ENCODE results near the gene CLDN14. TPM values are rescaled to one million over a fixed set of nuclear protein-coding genes. Genes with fewer than 3 reads are reported as not detected.

The CLDN14 gene
- total RNA-seq, 1 experiment from 2014 or later = not detected

DNA sequence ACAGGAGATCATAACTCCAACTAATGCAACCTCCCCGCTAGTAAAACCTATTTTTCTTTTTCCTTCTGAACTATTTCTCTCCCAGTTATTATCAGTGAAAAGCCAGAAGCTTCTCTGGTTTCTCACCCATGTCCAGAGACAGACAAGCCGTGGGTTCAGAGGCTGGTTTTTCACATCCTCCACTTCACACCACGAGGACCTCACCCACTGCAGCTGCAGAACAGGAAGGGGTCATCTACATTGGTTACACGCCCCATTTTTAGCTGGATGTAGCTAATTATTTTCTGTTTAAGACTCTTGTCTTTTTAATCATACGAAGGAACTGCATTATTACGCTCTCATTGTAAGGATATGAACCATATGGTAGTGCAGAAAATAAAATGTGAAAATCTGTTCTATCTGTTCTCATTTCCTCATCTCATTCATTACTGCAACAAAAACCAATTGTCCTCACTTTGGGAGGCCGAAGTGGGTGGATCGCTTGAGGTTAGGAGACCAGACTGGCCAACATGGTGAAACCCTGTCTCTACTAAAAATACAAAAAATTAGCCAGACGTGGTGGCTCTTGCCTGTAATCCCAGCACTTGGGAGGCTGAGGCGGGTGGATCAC, 39.1 kb upstream of the CLDN14 start:
- no peak for TF ChIP-seq POLR2AphosphoS5 (IDR thresholded peaks at IDR 0.05; ENCODE audit: low read depth, low read length)
- TF ChIP-seq SIN3A (IDR thresholded peaks at IDR 0.05; ENCODE audit: borderline replicate concordance, insufficient read depth, low read depth, low read length) = no peak
- TF ChIP-seq CTCF (IDR thresholded peaks at IDR 0.05) = no peak
- Histone ChIP-seq H3K4me1 (ENCODE audit: control insufficient read depth, insufficient read depth, low read length) (no peaks in the 10 kb centered on the region), H3K27me3 (ENCODE audit: control insufficient read depth, insufficient read depth, low read length) (no peaks in the 10 kb centered on the region), H3K27ac (ENCODE audit: low read length) (no peak overlapping the region), H3K9me3 (ENCODE audit: control insufficient read depth, insufficient read depth, low read depth, low read length) (no peaks in the 10 kb centered on the region), H3K4me3 (ENCODE audit: low read depth in 2 of 2, low read length in 2 of 2) (no peak overlapping the region), H3K36me3 (ENCODE audit: control insufficient read depth, insufficient read depth, low read length) (no peaks in the 10 kb centered on the region)
- DNase-seq (ENCODE audit: low read depth, low spot score) (no peak), ATAC-seq (no peak)
- POLR2A ChIA-PET = no interaction called here
- CTCF ChIA-PET = interaction anchor here (0.5 kb wide), 1 partner anchor 399 kb away, joined by 3 read pairs; no protein-coding TSS in a partner anchor
- BruUV-seq (replicated peaks) = no TSS peak
- in situ Hi-C loops (cut with HindIII; ENCODE audit: low pct_unique_long_range_greater_than_20kb, low sequenced_read_pairs) = no loop called here
- intact Hi-C loops (cut with micrococcal nuclease; ENCODE audit: unreplicated experiment) = no loop called here

DNA sequence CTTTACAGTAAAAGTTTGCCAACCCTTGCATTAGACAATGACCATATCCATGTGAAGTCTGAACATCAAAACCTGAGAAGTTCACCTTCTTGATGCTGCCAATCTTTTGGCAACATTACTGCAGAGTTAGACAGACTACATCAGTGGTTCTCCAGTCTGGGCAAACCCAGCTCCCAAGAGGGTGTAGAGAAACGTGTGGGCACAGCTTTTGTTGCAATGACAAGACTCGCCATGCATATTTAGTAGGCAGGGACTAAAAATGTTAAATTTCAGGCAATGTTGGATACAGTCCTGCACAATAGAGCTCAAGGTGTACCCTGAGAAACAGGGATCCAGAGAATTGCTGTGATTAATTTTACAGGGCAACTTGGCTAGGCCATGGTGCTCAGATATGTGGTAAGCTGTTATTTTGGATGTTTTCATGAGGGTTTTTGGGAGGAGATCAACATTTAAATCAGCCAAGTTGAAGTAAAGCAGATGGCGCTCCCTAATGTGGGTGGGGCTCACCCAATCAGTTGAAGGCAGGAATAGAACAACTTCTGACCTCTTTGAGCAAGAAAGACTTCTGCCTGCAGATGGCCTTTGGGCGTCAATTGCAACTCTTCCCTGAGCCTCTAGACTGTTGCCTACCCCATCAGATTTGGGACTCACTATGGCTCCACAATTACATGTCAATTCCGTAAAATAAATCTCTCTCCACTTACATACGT, 37.6 kb upstream of the CLDN14 start:
- ATAC-seq = no peak
- TF ChIP-seq CTCF (IDR thresholded peaks at IDR 0.05) (no peak), TCF7L2 (IDR thresholded peaks at IDR 0.05; ENCODE audit: low read depth, low read length) (no peak), POLR2AphosphoS5 (IDR thresholded peaks at IDR 0.05; ENCODE audit: low read depth, low read length) (no peak), SIN3A (IDR thresholded peaks at IDR 0.05; ENCODE audit: borderline replicate concordance, insufficient read depth, low read depth, low read length) (no peak)
- TF ChIP-seq, protein P1, sequence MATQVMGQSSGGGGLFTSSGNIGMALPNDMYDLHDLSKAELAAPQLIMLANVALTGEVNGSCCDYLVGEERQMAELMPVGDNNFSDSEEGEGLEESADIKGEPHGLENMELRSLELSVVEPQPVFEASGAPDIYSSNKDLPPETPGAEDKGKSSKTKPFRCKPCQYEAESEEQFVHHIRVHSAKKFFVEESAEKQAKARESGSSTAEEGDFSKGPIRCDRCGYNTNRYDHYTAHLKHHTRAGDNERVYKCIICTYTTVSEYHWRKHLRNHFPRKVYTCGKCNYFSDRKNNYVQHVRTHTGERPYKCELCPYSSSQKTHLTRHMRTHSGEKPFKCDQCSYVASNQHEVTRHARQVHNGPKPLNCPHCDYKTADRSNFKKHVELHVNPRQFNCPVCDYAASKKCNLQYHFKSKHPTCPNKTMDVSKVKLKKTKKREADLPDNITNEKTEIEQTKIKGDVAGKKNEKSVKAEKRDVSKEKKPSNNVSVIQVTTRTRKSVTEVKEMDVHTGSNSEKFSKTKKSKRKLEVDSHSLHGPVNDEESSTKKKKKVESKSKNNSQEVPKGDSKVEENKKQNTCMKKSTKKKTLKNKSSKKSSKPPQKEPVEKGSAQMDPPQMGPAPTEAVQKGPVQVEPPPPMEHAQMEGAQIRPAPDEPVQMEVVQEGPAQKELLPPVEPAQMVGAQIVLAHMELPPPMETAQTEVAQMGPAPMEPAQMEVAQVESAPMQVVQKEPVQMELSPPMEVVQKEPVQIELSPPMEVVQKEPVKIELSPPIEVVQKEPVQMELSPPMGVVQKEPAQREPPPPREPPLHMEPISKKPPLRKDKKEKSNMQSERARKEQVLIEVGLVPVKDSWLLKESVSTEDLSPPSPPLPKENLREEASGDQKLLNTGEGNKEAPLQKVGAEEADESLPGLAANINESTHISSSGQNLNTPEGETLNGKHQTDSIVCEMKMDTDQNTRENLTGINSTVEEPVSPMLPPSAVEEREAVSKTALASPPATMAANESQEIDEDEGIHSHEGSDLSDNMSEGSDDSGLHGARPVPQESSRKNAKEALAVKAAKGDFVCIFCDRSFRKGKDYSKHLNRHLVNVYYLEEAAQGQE (IDR thresholded peaks at IDR 0.05; ENCODE audit: insufficient read depth in 1 of 2, low read depth in 2 of 2, low read length in 1 of 2) = no peak
- in situ Hi-C loops (cut with HindIII; ENCODE audit: low pct_unique_long_range_greater_than_20kb, low sequenced_read_pairs) (no loop called here), intact Hi-C loops (cut with micrococcal nuclease; ENCODE audit: unreplicated experiment) (no loop called here)
- no peaks in the 10 kb centered on the region for H3K4me1 ChIP-seq (ENCODE audit: control insufficient read depth, insufficient read depth, low read length)
- DNase-seq (ENCODE audit: low read depth, low spot score) = no peak
- H3K27me3 ChIP-seq (ENCODE audit: control insufficient read depth, insufficient read depth, low read length) = no peaks in the 10 kb centered on the region
- H3K27ac ChIP-seq (ENCODE audit: low read length) = no peak overlapping the region
- ChIA-PET CTCF (no interaction called here), POLR2A (no interaction called here)
- H3K36me3 ChIP-seq (ENCODE audit: control insufficient read depth, insufficient read depth, low read length) = no peaks in the 10 kb centered on the region
- no peaks in the 10 kb centered on the region for H3K9me3 ChIP-seq (ENCODE audit: control insufficient read depth, insufficient read depth, low read depth, low read length)
- no TSS peak for BruUV-seq (replicated peaks)
- no peak overlapping the region for H3K4me3 ChIP-seq (ENCODE audit: low read depth in 2 of 2, low read length in 2 of 2)
